HEK293T (cell line): ENCODE results near the gene MLXIP.

ENCODE experiments used
- BHLHE40 ChIP-seq: fragments of 450-650 bp; IDR thresholded peaks from 2 replicates; pipeline ENCODE4 v1.6.1; 2016; ENCODE audit warnings: mild to moderate bottlenecking, moderate library complexity, borderline replicate concordance
- FOXM1 ChIP-seq: fragments of 450-650 bp; IDR thresholded peaks from 2 replicates; pipeline ENCODE4 v1.6.1; 2017; ENCODE audit warnings: mild to moderate bottlenecking, borderline replicate concordance
- NFRKB ChIP-seq: fragments of 450-650 bp; IDR thresholded peaks from 2 replicates; pipeline ENCODE4 v1.6.1; 2016; ENCODE audit warnings: mild to moderate bottlenecking, moderate library complexity
- SP1 ChIP-seq: fragments of 450-650 bp; IDR thresholded peaks from 2 replicates; pipeline ENCODE4 v1.6.1; 2017
- TARDBP ChIP-seq: fragments of 450-650 bp; IDR thresholded peaks from 2 replicates; pipeline ENCODE4 v1.6.1; 2016
- TF ChIP-seq, protein P1 (sequence below): fragments of 450-650 bp; IDR thresholded peaks from 2 replicates; pipeline ENCODE4 v1.6.1; 2016

DNA sequence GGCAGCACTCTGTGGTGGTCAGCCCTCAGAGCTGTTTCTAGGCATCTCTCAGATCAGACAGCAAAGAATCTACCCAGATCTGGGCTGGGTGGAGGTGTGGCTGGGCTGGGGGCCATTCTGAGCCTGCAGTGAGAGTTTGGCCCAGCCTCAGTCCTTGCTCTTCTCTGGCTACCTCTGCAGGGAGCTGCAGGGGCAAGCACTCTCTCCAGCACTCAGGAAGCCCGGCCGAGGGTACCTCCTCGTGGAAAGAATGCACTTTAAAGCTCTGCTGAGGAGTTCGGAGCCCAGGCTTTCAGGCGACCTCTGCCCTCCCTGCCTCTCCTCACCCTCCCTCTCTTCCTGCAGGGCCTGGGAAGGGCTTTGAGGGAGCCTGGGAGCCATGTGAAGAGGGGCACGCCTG, 64.3 kb downstream of the MLXIP start:
- TF ChIP-seq FOXM1 (no peak), NFRKB (no peak), SP1 (no peak), BHLHE40 (no peak), TARDBP (no peak)
- TF ChIP-seq, protein P1, sequence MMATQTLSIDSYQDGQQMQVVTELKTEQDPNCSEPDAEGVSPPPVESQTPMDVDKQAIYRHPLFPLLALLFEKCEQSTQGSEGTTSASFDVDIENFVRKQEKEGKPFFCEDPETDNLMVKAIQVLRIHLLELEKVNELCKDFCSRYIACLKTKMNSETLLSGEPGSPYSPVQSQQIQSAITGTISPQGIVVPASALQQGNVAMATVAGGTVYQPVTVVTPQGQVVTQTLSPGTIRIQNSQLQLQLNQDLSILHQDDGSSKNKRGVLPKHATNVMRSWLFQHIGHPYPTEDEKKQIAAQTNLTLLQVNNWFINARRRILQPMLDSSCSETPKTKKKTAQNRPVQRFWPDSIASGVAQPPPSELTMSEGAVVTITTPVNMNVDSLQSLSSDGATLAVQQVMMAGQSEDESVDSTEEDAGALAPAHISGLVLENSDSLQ = no peak
